D721Med (cell line): ENCODE results near the gene VSTM4.

Source experiments
- DNase-seq: peaks from one replicate; pipeline ENCODE4 v3.0.0; 2011; ENCODE audit warnings: low spot score; ENCODE audit not compliant: insufficient read length
- FAIRE-seq: peaks from 2 replicates; lab custom pipeline; 2011; peaks lifted over from hg19 to GRCh38; lab: Jason Lieb, UNC
- TF ChIP-seq, protein P1 (sequence below): IDR thresholded peaks from 2 replicates; pipeline ENCODE4 v1.5.1; 2012; ENCODE audit warnings: mild to moderate bottlenecking, control low read depth; ENCODE audit not compliant: insufficient read depth; ENCODE audit errors: missing control alignments

VSTM4 gene

DNA sequence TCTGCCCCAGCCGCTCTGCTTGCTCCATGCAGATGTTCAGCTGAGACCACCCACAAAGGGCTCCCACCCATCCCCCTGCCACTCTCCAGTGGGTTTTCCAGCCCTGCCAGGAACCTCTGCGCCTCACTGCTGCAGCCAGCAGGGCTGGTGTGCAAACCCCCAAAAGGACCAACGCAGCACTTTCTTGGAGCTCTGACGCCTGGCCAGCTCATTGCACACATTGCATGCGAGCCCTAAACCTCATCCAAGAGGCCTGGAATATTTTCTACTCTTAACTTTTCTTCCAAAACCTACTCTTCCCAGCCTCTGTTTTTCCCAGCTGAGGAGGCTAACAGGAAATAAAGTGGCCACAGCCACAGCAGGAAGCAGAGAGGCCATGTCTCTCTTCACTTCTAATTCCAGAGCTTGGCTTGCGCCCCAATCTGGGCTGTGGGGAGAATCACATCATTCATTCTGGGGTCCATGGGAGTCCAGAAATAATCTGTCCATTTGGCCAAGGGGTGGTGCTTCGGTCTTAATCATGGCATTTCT, 23.1 kb upstream of the VSTM4 start:
- TF ChIP-seq, protein P1, sequence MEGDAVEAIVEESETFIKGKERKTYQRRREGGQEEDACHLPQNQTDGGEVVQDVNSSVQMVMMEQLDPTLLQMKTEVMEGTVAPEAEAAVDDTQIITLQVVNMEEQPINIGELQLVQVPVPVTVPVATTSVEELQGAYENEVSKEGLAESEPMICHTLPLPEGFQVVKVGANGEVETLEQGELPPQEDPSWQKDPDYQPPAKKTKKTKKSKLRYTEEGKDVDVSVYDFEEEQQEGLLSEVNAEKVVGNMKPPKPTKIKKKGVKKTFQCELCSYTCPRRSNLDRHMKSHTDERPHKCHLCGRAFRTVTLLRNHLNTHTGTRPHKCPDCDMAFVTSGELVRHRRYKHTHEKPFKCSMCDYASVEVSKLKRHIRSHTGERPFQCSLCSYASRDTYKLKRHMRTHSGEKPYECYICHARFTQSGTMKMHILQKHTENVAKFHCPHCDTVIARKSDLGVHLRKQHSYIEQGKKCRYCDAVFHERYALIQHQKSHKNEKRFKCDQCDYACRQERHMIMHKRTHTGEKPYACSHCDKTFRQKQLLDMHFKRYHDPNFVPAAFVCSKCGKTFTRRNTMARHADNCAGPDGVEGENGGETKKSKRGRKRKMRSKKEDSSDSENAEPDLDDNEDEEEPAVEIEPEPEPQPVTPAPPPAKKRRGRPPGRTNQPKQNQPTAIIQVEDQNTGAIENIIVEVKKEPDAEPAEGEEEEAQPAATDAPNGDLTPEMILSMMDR: no peak
- FAIRE-seq: no peak
- no peak for DNase-seq

DNA sequence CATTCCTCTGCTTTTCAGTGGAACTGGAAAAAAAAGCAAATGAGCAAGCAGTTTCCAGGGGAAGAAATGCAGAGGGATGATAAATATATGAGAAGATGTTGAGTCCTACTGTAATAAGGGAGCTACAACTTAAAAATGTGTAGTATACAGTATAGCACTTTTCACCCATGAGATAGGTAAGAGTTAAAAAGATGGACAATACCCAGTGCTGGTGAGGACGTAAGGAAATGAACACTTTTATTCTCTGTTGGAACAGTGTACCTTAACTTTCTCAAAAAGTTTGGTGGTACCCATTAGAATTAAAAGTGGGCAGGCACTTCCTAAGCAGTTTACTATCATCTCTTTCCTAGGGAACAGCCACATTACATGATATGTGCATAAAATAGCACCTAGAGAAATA, 21.2 kb upstream of the VSTM4 start:
- TF ChIP-seq, protein P1: no peak
- FAIRE-seq (no peak), DNase-seq (no peak)

DNA sequence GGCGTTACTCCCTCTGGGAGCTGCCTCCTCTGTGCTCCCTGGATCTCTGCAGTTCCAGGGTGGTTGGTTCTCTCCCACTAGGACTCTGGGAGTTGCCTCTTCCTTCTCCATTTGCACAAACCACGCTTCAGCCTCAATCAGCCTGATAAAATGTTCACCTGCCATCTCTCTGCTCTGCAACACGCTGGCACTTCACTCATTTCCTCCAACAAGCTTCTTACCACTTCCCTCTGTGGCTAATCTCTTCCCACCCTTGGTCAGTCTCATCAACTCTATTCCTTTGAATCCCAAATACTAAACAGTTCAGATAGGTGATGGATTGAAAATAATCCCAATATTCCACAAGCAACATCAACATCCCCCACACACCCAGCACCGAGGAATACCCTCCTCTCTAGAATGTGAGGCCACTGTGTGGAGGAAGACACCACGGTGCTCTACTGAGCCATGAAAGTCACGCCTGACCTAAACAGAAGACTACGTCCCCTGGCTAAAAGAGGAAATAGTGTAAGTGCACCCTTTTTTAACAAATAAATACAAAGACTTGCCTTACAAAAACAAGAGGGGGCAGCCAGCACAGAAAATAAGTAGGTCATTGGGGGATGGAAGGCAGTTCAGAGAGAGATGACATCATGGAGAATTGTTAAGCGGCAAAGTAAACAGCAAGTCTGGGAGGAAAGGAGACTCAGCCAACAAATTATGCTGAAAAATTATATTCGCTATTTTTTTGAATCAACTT, 20.4 kb upstream of the VSTM4 start:
- DNase-seq (no peak), FAIRE-seq (no peak)
- TF ChIP-seq, protein P1: no peak

DNA sequence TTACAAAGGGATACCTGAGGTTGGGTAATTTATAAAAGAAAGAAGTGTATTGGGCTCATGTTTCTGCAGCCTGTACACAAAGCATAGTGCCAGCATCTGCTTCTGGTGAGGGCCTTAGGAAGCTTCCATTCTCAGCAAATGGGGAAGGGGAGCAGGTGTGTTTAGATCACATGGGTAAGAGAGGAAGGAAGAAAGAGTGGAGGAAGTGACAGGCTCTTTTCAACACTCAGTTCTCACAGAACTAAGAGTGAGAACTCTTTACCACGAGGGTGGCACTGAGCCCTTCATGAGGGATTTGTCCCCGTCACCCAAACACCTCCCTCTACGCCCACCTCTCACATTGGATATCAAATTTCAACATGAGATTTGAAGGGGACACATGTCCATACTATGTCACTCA, 19.0 kb upstream of the VSTM4 start:
- no peak for DNase-seq
- TF ChIP-seq, protein P1: no peak
- no peak for FAIRE-seq

DNA sequence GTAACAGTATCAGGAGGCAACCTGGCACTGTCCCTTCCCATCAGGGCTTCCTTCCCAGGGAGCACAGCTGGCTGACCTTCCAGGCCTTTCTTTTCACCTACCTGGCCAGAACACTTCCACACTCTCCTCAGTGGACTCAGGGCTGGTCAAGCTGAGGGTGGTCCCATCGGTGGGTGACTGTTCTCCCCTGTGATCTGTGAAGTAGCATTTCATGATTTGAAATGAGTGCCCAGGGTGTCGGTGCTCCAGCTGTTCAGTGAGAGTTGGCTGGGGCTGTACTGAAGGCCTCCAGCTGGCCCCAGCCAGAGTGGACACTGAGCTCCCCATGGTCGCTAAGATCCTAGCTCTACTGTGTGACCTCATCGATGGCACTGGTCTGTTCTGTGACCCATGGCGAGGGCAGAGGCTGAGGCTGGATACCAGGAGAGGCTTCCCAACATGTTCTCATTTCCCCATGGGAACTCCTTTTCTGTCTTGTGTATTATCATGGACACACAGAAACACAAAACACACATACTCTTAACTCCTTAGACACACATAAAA, 18.5 kb upstream of the VSTM4 start, which contains the start of gene FAM170B:
Gene FAM170B (minus strand): TSS at position 316 of the 543 bp plus-strand sequence. CDS start 103 bp downstream, at position 213.
- no peak for DNase-seq
- FAIRE-seq: no peak
- TF ChIP-seq, protein P1: no peak

DNA sequence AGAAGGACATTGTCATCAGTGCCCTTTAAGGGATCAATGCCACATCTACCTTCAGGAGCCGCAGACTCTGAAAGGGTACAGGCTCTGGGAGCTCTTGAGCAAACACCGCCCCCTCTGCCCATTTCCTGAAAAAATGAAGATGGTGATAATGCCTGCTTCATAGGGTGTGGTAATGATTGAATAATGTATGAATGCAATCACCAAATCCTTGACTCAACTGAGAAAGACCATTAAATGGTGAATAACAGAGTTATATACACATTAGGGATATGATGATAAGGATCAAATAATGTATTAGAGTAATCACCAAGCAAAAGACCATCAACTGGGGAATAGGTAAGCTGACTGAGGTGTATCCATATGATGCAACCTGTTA, 17.0 kb upstream of the VSTM4 start:
- DNase-seq: no peak
- no peak for FAIRE-seq
- TF ChIP-seq, protein P1: no peak
